OCI-LY7 (cell line): Measurements from ENCODE around the gene ZDHHC11B. TPM values are rescaled to one million over a fixed set of nuclear protein-coding genes. Genes with fewer than 3 reads are reported as not detected.
"Not testable (repeated sequence)": the region's sequence is repeated elsewhere in the genome, so short reads cannot be mapped to it uniquely, and the experiment has no call there.

Experiments
- BruUV-seq: library from RNA; stranded (reverse); fragments of 400-500 nt; replicated peaks from 2 replicates; lab custom pipeline; 2021; lab: Mats Ljungman, UMichigan
- CTCF ChIA-PET: fragments of 300-600 bp; sonication (Branson Sonifier 250); formaldehyde crosslinking; loops from one replicate; lab custom pipeline; 2022; ENCODE audit warnings: antibody characterized with exemption; ENCODE audit not compliant: unreplicated experiment; lab: Charles Lee
- POLR2A ChIA-PET: fragments of 300-600 bp; sonication (Branson Sonifier 250); formaldehyde crosslinking; loops from one replicate; lab custom pipeline; 2022; ENCODE audit warnings: antibody characterized with exemption; lab: Charles Lee
- DNase-seq: peaks from one replicate; pipeline ENCODE4 v3.0.0-alpha.2; 2015; ENCODE audit warnings: low spot score
- H2AFZ ChIP-seq: fragments of 200-600 bp; sonication (generic), shearing (Covaris generic); 2 replicates; pipeline ENCODE4 v1.6.1; 2014; ENCODE audit warnings: mild to moderate bottlenecking, antibody characterized with exemption, low read length, moderate library complexity
- H3K27ac ChIP-seq: fragments of 200-600 bp; sonication (generic); 2 replicates; pipeline ENCODE4 v1.5.1; 2014; ENCODE audit warnings: mixed run types, low read depth, mild to moderate bottlenecking, moderate library complexity, low read length, inconsistent platforms; ENCODE audit not compliant: poor library complexity, severe bottlenecking
- H3K36me3 ChIP-seq: fragments of 200-600 bp; sonication (generic); 2 replicates; pipeline ENCODE4 v1.6.1; 2014; ENCODE audit warnings: mild to moderate bottlenecking, antibody characterized with exemption, low read length, moderate library complexity, mixed read lengths; ENCODE audit not compliant: insufficient read depth
- H3K4me1 ChIP-seq: fragments of 200-600 bp; sonication (generic); 2 replicates; pipeline ENCODE4 v1.5.1; 2014; ENCODE audit warnings: mild to moderate bottlenecking, low read length; ENCODE audit not compliant: insufficient read depth, poor library complexity, severe bottlenecking
- H3K4me2 ChIP-seq: fragments of 200-600 bp; sonication (generic); 2 replicates; pipeline ENCODE4 v1.6.1; 2014; ENCODE audit warnings: mild to moderate bottlenecking, low read length
- H3K4me3 ChIP-seq: fragments of 200-600 bp; sonication (generic); 2 replicates; pipeline ENCODE4 v1.5.1; 2014; ENCODE audit warnings: mild to moderate bottlenecking, low read depth, low read length; ENCODE audit not compliant: poor library complexity, severe bottlenecking
- H3K79me2 ChIP-seq: fragments of 200-600 bp; sonication (generic); 2 replicates; pipeline ENCODE4 v1.6.1; 2016; ENCODE audit warnings: low read depth, mild to moderate bottlenecking, low read length, moderate library complexity, mixed read lengths; ENCODE audit not compliant: insufficient read depth
- H3K9me2 ChIP-seq: fragments of 200-600 bp; sonication (generic); 2 replicates; pipeline ENCODE4 v1.6.1; 2016; ENCODE audit warnings: mild to moderate bottlenecking, low read length, mixed read lengths; ENCODE audit not compliant: insufficient read depth
- H3K9me3 ChIP-seq: fragments of 200-600 bp; sonication (generic); 2 replicates; pipeline ENCODE4 v1.6.1; 2014; ENCODE audit warnings: mild to moderate bottlenecking, mixed run types, low read length, mixed read lengths
- H4K20me1 ChIP-seq: fragments of 200-600 bp; sonication (generic); 2 replicates; pipeline ENCODE4 v1.6.1; 2014; ENCODE audit warnings: mild to moderate bottlenecking, antibody characterized with exemption, low read length, moderate library complexity, mixed read lengths; ENCODE audit not compliant: insufficient read depth
- CTCF ChIP-seq: fragments of 200-600 bp; sonication (generic); conservative IDR thresholded peaks from 2 replicates; pipeline ENCODE4 v1.5.1; 2014; ENCODE audit warnings: mild to moderate bottlenecking, antibody characterized with exemption, low read length, moderate library complexity, mixed read lengths
- EZH2phosphoT487 ChIP-seq: fragments of 200-600 bp; sonication (generic); IDR thresholded peaks from 2 replicates; pipeline ENCODE4 v1.6.1; 2018; ENCODE audit warnings: low read depth, borderline replicate concordance, mild to moderate bottlenecking, mixed run types, antibody characterized with exemption, low read length, moderate library complexity, mixed read lengths
- intact Hi-C: fragments of 100-400 bp; cut with micrococcal nuclease; formaldehyde crosslinking; loops from one replicate; pipeline ENCODE4 v1.10.0; 2022; ENCODE audit not compliant: unreplicated experiment
- total RNA-seq, 2 experiments: library from RNA; depleted of rRNA in 1 of 2; stranded (reverse); fragments of >200 nt in 1 of 2; shearing (Covaris generic) in 1 of 2; gene quantifications; 2 replicates each; pipeline ENCODE4 v1.2.3, GENCODE V29; 2014 to 2022

ZDHHC11B gene
- total RNA-seq, 2 experiments from 2014 or later, result 0.29 TPM; not detected in 1

DNA sequence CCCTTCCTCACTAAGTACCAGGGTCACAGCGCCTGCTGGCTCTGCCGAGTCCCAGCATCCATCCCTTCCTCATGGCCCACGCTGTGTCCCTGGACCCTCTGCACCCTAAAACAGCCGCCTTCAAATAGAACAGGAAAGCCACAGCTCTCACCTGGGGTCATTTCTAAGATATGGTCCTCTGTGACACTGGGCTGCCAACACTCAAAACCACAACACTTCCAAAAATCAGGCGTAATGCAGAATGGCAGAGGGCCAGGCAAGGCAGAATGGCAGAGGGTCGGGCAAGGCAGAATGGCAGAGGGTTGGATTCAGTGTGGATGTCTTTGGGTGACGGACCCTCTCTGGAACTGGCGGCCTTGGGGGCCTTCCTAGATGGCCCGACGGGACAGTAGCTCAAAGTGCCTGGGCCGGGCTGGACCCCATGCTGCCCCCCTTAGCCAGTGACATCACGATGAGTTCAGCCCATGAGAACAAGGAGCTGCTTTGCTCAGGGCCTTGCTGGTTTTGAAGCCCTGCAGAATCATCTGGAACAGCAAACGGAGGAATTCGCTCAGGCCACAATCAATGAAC lies 35.3 kb downstream of the ZDHHC11B start:
- BruUV-seq, result no TSS peak
- H3K4me1 ChIP-seq, result no peaks in the 10 kb centered on the region
- H3K4me2 ChIP-seq, result no peak overlapping the region
- H3K79me2 ChIP-seq, result no peaks in the 10 kb centered on the region
- intact Hi-C loops, result no loop called here
- no peak for DNase-seq
- no peaks in the 10 kb centered on the region for H3K36me3 ChIP-seq
- no peaks in the 10 kb centered on the region for H3K9me3 ChIP-seq
- H3K4me3 ChIP-seq, result no peak overlapping the region
- H3K9me2 ChIP-seq, result no peaks in the 10 kb centered on the region
- no peak overlapping the region for H3K27ac ChIP-seq
- TF ChIP-seq EZH2phosphoT487, result no peak
- TF ChIP-seq CTCF, result no peak
- H2AFZ ChIP-seq, result no peak overlapping the region
- ChIA-PET POLR2A (no interaction called here), CTCF (no interaction called here)
- no peaks in the 10 kb centered on the region for H4K20me1 ChIP-seq

DNA sequence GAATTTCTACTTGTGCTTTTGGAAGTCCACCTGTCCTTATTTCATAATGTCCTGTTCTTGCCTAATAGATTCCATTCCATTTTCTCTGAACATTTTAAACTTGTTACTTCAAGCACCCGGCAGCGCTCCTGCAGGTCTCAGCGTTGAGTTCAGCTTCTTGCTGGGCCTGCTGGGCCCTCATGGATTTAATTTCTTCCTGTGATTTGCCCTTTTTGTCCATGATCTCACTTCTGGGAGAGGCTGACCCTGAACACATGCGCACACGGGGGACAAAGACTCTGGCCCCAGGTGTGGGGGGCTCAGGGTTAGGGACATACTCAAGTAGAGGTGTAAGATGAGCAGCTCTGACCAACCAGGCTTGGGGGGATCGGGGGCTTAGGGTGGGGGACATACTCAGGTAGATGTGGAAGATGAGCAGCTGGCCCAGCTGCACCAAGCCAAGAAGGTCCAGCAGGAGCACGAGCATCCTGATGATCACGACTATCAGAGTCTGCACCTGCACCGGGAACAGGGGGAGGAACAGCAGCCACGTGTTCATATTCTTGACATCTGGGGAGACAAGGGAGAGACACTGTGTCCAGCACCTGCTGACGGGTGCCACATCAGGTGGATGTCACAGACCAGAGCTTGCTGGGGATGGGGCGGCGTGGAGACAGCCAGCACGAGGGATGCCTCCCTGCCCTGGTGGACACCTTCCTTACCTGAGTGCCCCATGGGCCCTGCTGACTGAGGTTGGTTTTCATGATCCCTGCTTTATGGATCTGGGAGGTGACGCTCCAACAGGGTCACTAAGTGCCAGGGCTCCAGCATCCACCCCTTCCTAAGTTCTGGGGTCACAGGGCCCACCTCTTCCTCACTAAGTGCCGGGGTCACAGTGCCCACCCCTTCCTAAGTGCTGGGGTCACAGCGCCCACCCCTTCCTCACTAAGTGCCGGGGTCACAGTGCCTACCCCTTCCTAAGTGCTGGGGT lies 36.2 kb downstream of the ZDHHC11B start:
- H3K9me2 ChIP-seq, H4K20me1 ChIP-seq, H2AFZ ChIP-seq, DNase-seq, H3K9me3 ChIP-seq, H3K4me3 ChIP-seq, BruUV-seq, H3K4me2 ChIP-seq, H3K4me1 ChIP-seq, H3K79me2 ChIP-seq, H3K36me3 ChIP-seq, POLR2A ChIA-PET, intact Hi-C loops, CTCF ChIA-PET, H3K27ac ChIP-seq: not testable (repeated sequence)

GRCh38 chr5:747303-747844 lies 37.2 kb downstream of the ZDHHC11B start:
- H3K4me1 ChIP-seq, H4K20me1 ChIP-seq, DNase-seq, H3K9me2 ChIP-seq, CTCF ChIA-PET, H3K9me3 ChIP-seq, H3K27ac ChIP-seq, H2AFZ ChIP-seq, H3K4me2 ChIP-seq, BruUV-seq, H3K79me2 ChIP-seq, intact Hi-C loops, POLR2A ChIA-PET, H3K36me3 ChIP-seq, H3K4me3 ChIP-seq: not testable (repeated sequence)
